NCI-H1417 (cell line): ENCODE results near the gene AQP11.
A peak's percentile ranks its signal among the peaks of the same experiment; 100 is the strongest.
"Not testable (repeated sequence)": the region's sequence is repeated elsewhere in the genome, so short reads cannot be mapped to it uniquely, and the experiment has no call there.

ENCODE experiments used
- DNase-seq, 3 experiments: peaks; one replicate each; lab custom pipeline; 2025; lab: John Stamatoyannopoulos, UW

Gene AQP11, protein sequence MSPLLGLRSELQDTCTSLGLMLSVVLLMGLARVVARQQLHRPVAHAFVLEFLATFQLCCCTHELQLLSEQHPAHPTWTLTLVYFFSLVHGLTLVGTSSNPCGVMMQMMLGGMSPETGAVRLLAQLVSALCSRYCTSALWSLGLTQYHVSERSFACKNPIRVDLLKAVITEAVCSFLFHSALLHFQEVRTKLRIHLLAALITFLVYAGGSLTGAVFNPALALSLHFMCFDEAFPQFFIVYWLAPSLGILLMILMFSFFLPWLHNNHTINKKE

DNA sequence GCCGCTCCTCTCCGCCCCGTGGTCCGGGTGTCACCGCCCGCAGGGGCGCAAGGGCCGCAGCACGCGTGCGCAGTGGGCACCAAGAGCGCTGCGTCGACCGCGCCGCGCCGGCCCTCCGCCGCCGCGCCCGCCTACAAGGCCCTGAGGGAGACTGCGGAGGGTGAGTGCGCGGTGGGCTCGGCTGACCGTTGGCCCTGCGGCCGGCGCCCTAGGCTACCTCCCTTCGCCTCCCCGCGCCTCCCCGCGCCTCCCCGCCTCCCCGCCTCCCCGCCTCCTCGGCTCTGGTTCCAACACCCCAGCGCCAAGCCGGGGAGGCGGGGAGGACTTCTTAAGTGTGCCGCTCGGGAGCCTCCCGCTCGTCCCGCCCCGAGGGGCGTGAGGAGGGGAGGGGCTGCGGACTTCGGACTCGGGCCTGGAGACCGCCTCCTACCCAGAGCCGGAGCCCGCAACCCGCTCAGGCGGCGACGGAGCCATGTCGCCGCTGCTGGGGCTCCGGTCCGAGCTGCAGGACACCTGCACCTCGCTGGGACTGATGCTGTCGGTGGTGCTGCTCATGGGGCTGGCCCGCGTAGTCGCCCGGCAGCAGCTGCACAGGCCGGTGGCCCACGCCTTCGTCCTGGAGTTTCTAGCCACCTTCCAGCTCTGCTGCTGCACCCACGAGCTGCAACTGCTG lies at the start of gene AQP11:
Gene AQP11 (plus strand): TSS at position 433 of the 673 bp plus-strand sequence. CDS start 40 bp downstream, at position 473.
- DNase-seq, result peak; percentile 84 to 98 (median 96)

GRCh38 chr11:77542296-77542695 lies 47.5 kb upstream of the AQP11 start:
- DNase-seq, result no peak

DNA sequence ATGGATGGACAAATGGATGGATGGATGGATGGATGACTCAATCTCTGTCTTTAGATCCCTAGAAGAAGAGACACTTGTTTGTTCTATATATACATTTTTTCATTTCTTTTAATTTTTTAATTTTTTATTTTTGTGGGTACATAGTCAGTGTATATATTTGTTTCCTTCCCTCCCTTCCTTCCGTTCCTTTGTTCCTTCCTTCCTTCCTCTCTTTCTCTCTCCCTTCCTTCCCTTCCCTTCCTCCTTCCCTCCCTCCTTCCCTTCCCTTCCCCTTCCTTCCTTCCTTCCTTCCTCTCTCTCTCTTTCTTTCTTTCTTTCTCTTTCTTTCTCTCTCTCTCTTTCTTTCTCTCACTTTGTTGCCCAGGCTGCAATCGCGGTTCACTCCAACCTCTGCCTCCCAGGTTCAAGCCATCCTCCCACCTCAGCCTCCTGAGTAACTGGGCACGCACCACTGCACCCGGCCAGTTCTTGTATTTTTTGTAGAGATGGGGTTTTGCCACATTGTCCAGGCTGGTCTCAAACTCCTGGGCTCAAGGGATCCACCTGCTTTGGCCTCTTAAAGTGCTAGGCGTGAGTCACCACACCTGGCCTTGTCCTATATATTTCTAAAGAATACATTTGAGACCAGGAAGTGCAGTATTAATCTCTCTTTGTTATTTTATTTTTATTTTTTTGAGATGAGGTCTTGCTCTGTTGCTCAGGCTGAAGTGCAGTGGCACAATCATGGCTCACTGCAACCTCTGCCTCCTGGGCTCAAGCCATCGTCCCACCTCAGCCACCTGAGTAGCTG lies 42.5 kb upstream of the AQP11 start:
- DNase-seq, result no peak

GRCh38 chr11:77547863-77548551 lies 41.7 kb upstream of the AQP11 start:
- DNase-seq, result peak; percentile 53 to 83 (median 60)

- no peak for DNase-seq
Measured at GRCh38 chr11:77548552-77549445, 41.0 kb upstream of the AQP11 start.

GRCh38 chr11:77551426-77551825 lies 38.3 kb upstream of the AQP11 start:
- not testable (repeated sequence) for DNase-seq

DNA sequence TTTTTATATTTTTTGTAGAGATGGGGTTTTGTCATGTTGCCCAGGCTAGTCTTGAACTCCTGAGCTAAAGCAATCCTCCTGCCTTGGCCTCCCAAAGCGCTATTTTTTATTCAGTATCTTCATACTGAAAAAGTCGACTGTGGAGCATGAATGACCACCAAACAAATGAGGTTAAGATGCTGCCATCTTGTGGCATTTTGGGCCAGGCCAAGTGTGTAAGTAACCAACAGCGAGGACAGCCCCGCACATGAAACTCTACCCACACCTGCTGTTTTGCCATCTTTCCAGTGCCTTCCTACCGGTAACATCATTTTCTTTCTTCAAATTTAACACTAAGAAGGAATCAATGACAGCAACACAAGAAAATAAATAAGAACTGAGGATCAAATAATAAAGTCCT lies 32.2 kb upstream of the AQP11 start:
- DNase-seq, result peak; percentile 3 to 61 (median 3)

DNA sequence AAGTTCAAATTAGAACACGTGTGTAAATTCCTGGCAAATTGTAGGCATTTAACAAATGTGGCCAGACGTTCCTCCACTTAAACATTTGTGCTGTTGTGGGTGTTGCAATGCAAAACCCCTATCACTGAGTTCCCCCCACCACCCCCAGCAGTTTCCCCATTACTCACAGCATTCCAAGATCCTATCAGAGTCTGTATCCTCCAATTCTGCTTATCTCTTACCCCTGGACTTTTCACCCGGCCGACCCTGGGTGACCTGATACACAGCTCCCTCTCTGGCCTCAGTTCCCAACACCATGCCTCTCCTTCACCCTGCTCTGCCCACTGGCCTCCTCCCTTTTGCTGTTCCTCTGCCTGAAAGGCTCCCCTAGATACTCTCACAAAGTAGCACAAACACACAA lies 31.4 kb upstream of the AQP11 start:
- no peak for DNase-seq

GRCh38 chr11:77559686-77560401 lies 29.9 kb upstream of the AQP11 start:
- DNase-seq, result no peak

DNA sequence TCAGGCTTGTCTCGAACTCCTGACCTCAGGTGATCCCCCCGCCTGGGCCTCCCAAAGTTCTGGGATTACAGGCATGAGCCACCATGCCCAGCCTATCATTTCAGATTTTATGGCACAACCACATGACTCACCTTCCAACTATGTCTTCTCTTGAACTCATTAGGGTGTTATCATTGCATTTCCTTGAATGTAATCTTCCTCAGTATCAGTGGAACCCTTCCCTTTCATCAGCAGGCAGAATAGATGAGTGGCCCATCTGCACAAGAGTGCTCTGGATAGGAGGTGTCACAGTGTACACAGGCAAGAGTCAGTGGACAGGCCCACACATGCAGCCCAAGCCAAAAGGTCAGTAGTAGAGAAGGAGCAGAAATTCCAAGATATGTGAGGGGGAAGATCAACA lies 29.1 kb upstream of the AQP11 start:
- DNase-seq, result no peak

GRCh38 chr11:77561257-77561656 lies 28.5 kb upstream of the AQP11 start:
- DNase-seq, result no peak

DNA sequence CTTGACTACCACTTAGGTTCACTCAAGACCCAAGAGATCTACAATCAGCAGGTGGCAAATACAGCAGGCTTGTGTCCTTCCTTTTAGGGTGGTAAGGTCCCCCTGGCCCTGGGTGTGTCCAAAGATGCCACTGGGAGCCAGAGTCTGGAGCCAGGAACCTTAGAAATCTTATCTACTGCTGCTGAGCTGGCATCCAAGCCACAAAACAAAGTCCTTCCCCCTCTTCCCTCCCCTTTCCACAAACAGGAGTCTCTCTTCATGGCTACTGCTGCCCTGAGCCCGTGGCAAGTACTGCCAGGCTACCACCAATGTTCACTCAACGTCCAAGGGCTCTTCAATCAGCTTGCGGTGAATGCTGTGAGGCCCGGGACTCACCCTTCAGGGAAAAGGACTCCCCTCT lies 21.4 kb upstream of the AQP11 start:
- DNase-seq, result no peak

- no peak for DNase-seq
Measured at GRCh38 chr11:77568916-77569675, 20.7 kb upstream of the AQP11 start.

DNA sequence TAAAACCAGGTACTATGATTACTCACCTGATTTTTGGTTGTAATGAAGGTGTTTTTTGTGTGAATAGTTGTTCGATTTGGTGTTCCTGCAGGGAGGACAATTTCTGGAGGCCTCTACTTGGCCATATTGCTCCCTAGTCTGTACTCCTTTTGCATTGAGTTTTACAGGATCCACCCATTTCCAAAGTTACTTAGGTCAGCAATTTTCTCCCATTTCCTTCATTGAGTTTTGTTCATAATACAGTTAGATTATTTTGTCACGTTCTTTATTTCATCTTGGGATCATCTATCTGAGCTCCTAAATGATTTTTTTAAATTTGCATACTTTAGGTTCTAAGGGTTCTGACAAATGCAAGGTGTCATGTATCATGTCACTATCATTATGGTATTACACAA lies 20.1 kb upstream of the AQP11 start:
- no peak for DNase-seq

GRCh38 chr11:77570896-77571295 lies 18.9 kb upstream of the AQP11 start:
- not testable (repeated sequence) for DNase-seq

GRCh38 chr11:77575428-77575827 lies 14.3 kb upstream of the AQP11 start:
- not testable (repeated sequence) for DNase-seq

- peak in 2 of 3 experiments; percentile 37 to 58 for DNase-seq
Measured at GRCh38 chr11:77580712-77581337, 8.9 kb upstream of the AQP11 start.

DNA sequence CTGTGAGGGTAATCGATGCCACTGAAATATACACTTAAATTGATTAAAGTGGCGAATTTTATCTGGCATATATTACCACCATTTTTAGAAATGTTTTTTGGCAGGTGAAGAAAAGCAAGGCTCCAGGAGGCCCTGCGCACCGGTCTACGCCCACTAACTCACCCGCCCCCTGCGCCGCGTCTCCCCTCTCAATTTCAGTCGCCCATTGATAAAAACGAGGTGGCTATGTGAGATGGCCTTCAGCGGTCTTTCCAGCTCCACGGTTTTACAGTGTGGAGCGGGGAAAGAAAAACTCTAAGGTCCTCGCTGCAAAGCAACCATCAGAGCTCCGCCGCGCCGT lies 602 bp upstream of the AQP11 start:
- no peak for DNase-seq

GRCh38 chr11:77590194-77590782 lies 535 bp downstream of the AQP11 start:
- DNase-seq, result peak in 1 of 3 experiments; percentile 88
